GM06990 (cell line): Measurements from ENCODE around the gene FEZF1.

Source experiments
- DNase-seq: peaks from one replicate; pipeline ENCODE4 v3.0.0-alpha.2; 2011; ENCODE audit not compliant: insufficient read length; ENCODE audit errors: extremely low read depth
- H3K27me3 ChIP-seq: replicated peaks from 2 replicates; pipeline ENCODE4 v1.6.0; 2011; ENCODE audit warnings: low read length; ENCODE audit not compliant: control insufficient read depth, insufficient read depth
- H3K36me3 ChIP-seq: 2 replicates; pipeline ENCODE4 v1.5.1; 2011; ENCODE audit warnings: low read length; ENCODE audit not compliant: control insufficient read depth, insufficient read depth
- H3K4me3 ChIP-seq: replicated peaks from 2 replicates; pipeline ENCODE4 v1.5.1; 2011; ENCODE audit warnings: low read depth, mild to moderate bottlenecking, control low read depth, low read length
- TF ChIP-seq, protein P1 (sequence below): IDR thresholded peaks from 2 replicates; pipeline ENCODE4 v1.5.1; 2011; ENCODE audit warnings: low read length, control low read depth, mild to moderate bottlenecking, inconsistent platforms; ENCODE audit not compliant: insufficient read depth, poor library complexity, severe bottlenecking

FEZF1 gene

DNA sequence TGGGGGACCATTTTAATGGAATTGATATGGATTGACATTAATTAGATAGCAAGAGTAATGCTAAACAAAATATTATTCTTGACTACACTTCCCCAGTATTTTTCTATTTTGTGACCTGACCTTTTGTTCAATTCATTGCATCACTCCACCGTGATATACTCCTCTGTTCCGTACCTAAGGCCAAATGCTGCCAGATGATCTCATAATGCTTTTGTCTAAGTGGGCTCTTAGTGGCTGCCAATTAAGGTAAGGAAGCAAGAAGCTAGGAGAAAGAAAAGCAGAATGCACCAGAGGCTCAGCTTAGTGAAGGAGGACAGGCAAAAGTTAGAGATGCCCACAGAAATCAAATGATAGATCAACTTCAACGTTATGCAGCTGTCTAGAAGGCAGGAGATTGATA, 36.4 kb downstream of the FEZF1 start:
- Histone ChIP-seq H3K36me3 (no peaks in the 10 kb centered on the region), H3K4me3 (no peak overlapping the region), H3K27me3 (no peaks in the 10 kb centered on the region)
- TF ChIP-seq, protein P1, sequence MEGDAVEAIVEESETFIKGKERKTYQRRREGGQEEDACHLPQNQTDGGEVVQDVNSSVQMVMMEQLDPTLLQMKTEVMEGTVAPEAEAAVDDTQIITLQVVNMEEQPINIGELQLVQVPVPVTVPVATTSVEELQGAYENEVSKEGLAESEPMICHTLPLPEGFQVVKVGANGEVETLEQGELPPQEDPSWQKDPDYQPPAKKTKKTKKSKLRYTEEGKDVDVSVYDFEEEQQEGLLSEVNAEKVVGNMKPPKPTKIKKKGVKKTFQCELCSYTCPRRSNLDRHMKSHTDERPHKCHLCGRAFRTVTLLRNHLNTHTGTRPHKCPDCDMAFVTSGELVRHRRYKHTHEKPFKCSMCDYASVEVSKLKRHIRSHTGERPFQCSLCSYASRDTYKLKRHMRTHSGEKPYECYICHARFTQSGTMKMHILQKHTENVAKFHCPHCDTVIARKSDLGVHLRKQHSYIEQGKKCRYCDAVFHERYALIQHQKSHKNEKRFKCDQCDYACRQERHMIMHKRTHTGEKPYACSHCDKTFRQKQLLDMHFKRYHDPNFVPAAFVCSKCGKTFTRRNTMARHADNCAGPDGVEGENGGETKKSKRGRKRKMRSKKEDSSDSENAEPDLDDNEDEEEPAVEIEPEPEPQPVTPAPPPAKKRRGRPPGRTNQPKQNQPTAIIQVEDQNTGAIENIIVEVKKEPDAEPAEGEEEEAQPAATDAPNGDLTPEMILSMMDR: no peak
- no peak for DNase-seq

DNA sequence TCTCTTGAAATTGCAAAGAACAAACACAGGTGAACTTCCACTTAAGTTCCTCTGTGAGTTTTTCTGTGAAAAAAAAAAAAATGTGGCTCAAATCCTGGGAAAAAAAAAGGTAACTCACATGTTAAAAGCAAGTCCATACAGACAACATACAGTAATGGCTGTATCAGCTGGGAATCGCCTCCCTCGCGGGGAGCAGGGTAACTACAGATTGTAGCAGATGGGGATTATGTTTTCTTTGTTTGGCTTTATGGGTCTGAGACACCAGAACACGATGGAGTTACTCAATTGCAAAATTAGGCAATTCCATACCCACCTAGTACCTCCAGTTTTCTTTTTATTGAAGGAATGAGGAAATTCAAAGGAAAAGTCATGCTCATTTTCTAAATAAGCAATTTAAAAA, 42.3 kb downstream of the FEZF1 start:
- TF ChIP-seq, protein P1: no peak
- H3K36me3 ChIP-seq: no peaks in the 10 kb centered on the region
- no peaks in the 10 kb centered on the region for H3K27me3 ChIP-seq
- DNase-seq: no peak
- no peak overlapping the region for H3K4me3 ChIP-seq

DNA sequence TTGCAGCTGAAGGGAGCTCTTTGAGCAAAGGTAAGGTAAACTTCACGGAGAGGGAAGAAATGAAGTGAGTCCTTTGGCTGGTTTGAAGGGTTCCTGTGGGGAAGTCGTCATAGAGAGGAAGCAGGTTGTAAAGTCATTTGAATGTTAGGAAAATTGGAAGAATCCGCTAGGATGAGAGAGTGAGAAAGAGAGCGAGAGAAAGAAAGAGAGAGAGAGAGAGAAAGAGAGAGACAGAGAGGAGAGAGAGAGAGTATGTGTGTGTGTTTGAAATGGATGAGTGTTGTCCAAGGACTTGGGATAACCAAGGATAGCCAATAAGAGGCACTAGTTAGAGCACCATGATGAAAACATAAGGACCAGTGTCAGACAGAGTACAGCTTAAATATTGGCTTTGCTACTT, 43.1 kb downstream of the FEZF1 start:
- no peak for DNase-seq
- TF ChIP-seq, protein P1: no peak
- Histone ChIP-seq H3K27me3 (no peaks in the 10 kb centered on the region), H3K36me3 (no peaks in the 10 kb centered on the region), H3K4me3 (no peak overlapping the region)

DNA sequence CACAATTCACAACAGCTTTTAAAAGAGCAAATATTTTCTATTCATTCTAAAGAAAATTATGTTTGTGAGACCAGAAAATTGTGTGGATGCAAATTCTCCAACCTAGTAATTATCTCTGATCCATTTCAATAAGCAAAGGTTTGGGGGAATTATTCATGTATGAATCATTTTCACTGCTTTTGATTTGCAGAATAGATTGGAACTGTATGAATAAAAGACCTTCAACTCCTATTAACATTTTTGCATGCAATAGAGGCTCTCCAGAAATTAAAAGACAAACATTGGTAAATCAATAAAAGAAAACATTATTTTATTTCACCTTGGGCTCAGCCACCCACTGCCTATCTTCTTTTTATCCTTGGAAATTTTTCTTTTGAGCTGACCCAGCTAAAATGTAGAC, 43.5 kb downstream of the FEZF1 start:
- Histone ChIP-seq H3K4me3 (no peak overlapping the region), H3K36me3 (no peaks in the 10 kb centered on the region), H3K27me3 (no peaks in the 10 kb centered on the region)
- TF ChIP-seq, protein P1: no peak
- no peak for DNase-seq

DNA sequence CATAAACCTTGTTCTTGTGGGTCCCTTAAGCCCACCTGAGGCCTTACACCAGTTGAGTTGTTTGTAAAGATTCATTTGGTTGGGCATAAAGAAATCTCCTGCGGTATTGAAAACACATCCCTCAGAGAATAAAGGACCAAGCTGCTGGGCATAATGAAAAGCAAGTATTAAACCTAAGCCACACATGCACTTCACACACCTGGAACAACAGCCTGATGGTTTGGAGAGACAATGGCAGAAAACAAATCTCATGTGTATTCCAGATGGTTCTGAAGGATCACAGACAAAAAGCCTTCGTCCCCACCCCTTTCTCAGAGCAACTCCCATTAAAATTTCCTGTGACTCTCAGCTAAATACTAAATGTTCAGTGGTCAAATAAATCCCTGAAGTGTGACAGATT, 44.2 kb downstream of the FEZF1 start:
- DNase-seq: no peak
- Histone ChIP-seq H3K4me3 (no peak overlapping the region), H3K36me3 (no peaks in the 10 kb centered on the region), H3K27me3 (no peaks in the 10 kb centered on the region)
- TF ChIP-seq, protein P1: no peak

DNA sequence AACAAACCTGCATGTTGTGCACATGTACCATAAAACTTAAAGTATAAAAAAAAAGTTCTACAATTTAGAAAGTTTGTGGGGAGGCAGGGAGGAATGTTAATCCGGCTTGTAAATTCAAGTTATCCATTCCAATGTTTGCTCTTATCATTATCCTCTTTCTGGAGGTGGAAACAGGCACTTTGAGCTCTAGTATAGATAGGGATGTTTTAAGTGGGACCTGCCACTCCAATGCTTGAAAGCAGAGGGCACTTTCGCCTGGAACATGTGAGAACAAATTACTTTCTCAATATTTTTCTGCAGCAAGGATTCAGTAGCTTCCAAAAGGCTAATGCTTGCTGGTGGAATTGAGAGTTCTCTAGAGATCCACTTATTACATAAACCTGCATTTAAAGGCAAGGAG, 45.6 kb downstream of the FEZF1 start:
- no peak for DNase-seq
- TF ChIP-seq, protein P1: no peak
- H3K27me3 ChIP-seq: no peaks in the 10 kb centered on the region
- no peaks in the 10 kb centered on the region for H3K36me3 ChIP-seq
- no peak overlapping the region for H3K4me3 ChIP-seq
